ENCODE results near the gene PPM1G.
A peak's percentile ranks its signal among the peaks of the same experiment; 100 is the strongest.

GRCh38 chr2:27428978-27429541 is 19.7 kb upstream of the PPM1G start:
- TF ChIP-seq POLR2A (IDR thresholded peaks at IDR 0.05) (no peak), CTCF (IDR thresholded peaks at IDR 0.05 in 8 of 11, conservative IDR thresholded peaks at IDR 0.05 in 3 of 11) (peak in 1 of 11 experiments; percentile 4)
